Subcutaneous abdominal adipose tissue (tissue), 5 donors: ENCODE data around the gene MFN2.
"Not testable (repeated sequence)": the region's sequence is repeated elsewhere in the genome, so short reads cannot be mapped to it uniquely, and the experiment has no call there.

Experiments
- H3K27ac ChIP-seq: one replicate; pipeline ENCODE4 v1.7.0; 2013; ENCODE audit warnings: low read depth, mild to moderate bottlenecking, inconsistent platforms, low read length, moderate library complexity
- H3K27me3 ChIP-seq, 5 donors: one replicate each; pipeline ENCODE4 v1.7.0; 2013; ENCODE audit warnings: low read length in 5 of 5, inconsistent platforms in 1 of 5; ENCODE audit not compliant: control insufficient read depth in 5 of 5, insufficient read depth in 4 of 5
- H3K36me3 ChIP-seq, 5 donors: one replicate each; pipeline ENCODE4 v1.7.0; 2013; ENCODE audit warnings: low read length in 5 of 5; ENCODE audit not compliant: control insufficient read depth in 5 of 5, insufficient read depth in 5 of 5
- H3K4me1 ChIP-seq, 5 donors: one replicate each; pipeline ENCODE4 v1.7.0; 2013; ENCODE audit warnings: low read length in 5 of 5, mild to moderate bottlenecking in 3 of 5, moderate library complexity in 1 of 5; ENCODE audit not compliant: control insufficient read depth in 5 of 5, insufficient read depth in 5 of 5
- H3K4me3 ChIP-seq, 5 donors: one replicate each; pipeline ENCODE4 v1.7.0; 2013; ENCODE audit warnings: low read length in 5 of 5, low read depth in 1 of 5
- H3K9ac ChIP-seq, 5 donors: one replicate each; pipeline ENCODE4 v1.7.0; 2013; ENCODE audit warnings: low read length in 5 of 5, mild to moderate bottlenecking in 4 of 5, moderate library complexity in 3 of 5
- H3K9me3 ChIP-seq, 5 donors: one replicate each; pipeline ENCODE4 v1.7.0; 2013; ENCODE audit warnings: low read length in 5 of 5; ENCODE audit not compliant: control insufficient read depth in 5 of 5
- donor health status: healthy.
- donor health status: healthy.
- donor health status: healthy.
- donor health status: healthy.
- donor health status: healthy.

The MFN2 gene

GRCh38 chr1:12006167-12006921, 26.1 kb downstream of the MFN2 start:
- H3K27ac ChIP-seq = no peak overlapping the region
- H3K4me1 ChIP-seq = no peaks in the 10 kb centered on the region
- no peak overlapping the region for H3K4me3 ChIP-seq
- H3K9ac ChIP-seq = no peak overlapping the region
- no peaks in the 10 kb centered on the region for H3K27me3 ChIP-seq
- H3K9me3 ChIP-seq = no peaks in the 10 kb centered on the region
- peaks cover 6 to 87% (median 86%) of the 10 kb centered on the region in 5 donors for H3K36me3 ChIP-seq

- no peak overlapping the region for H3K27ac ChIP-seq
Measured at GRCh38 chr1:12007204-12007603, 27.0 kb downstream of the MFN2 start.

GRCh38 chr1:12008355-12008754, 28.1 kb downstream of the MFN2 start:
- H3K4me3 ChIP-seq, H3K27ac ChIP-seq, H3K27me3 ChIP-seq, H3K9ac ChIP-seq, H3K4me1 ChIP-seq, H3K9me3 ChIP-seq: not testable (repeated sequence)
- peaks cover 0 to 85% (median 83%) of the 10 kb centered on the region in 5 donors for H3K36me3 ChIP-seq

More at GRCh38 chr1:12007204-12007603, 27.0 kb downstream of the MFN2 start:
- Histone ChIP-seq H3K4me3 (no peak overlapping the region), H3K9ac (no peak overlapping the region), H3K27me3 (no peaks in the 10 kb centered on the region), H3K9me3 (no peaks in the 10 kb centered on the region), H3K4me1 (no peaks in the 10 kb centered on the region), H3K36me3 (peaks cover 6 to 87% (median 86%) of the 10 kb centered on the region in 5 donors)

GRCh38 chr1:12009318-12009947, 29.2 kb downstream of the MFN2 start:
- Histone ChIP-seq H3K27ac (no peak overlapping the region), H3K27me3 (no peaks in the 10 kb centered on the region), H3K4me3 (no peak overlapping the region), H3K4me1 (no peaks in the 10 kb centered on the region), H3K9me3 (no peaks in the 10 kb centered on the region), H3K9ac (no peak overlapping the region), H3K36me3 (peaks cover 0 to 78% (median 74%) of the 10 kb centered on the region in 5 donors)

- Histone ChIP-seq H3K27ac (no peak overlapping the region), H3K9me3 (no peaks in the 10 kb centered on the region), H3K27me3 (no peaks in the 10 kb centered on the region), H3K36me3 (peaks cover 0 to 66% (median 59%) of the 10 kb centered on the region in 5 donors), H3K4me1 (no peaks in the 10 kb centered on the region), H3K4me3 (no peak overlapping the region), H3K9ac (no peak overlapping the region)
Measured at GRCh38 chr1:12010746-12011570, 30.7 kb downstream of the MFN2 start.

GRCh38 chr1:12011998-12012397, 31.8 kb downstream of the MFN2 start:
- H3K27ac ChIP-seq = no peak overlapping the region
- peaks cover 0 to 56% (median 49%) of the 10 kb centered on the region in 5 donors for H3K36me3 ChIP-seq

GRCh38 chr1:12012560-12013316, 32.5 kb downstream of the MFN2 start:
- no peak overlapping the region for H3K9ac ChIP-seq
- H3K4me1 ChIP-seq = no peaks in the 10 kb centered on the region
- no peak overlapping the region for H3K27ac ChIP-seq
- H3K27me3 ChIP-seq = no peaks in the 10 kb centered on the region
- no peak overlapping the region for H3K4me3 ChIP-seq
- H3K36me3 ChIP-seq = peaks cover 0 to 48% (median 42%) of the 10 kb centered on the region in 5 donors
- H3K9me3 ChIP-seq = no peaks in the 10 kb centered on the region

More at GRCh38 chr1:12011998-12012397, 31.8 kb downstream of the MFN2 start:
- no peaks in the 10 kb centered on the region for H3K27me3 ChIP-seq
- H3K4me1 ChIP-seq = no peaks in the 10 kb centered on the region
- H3K9ac ChIP-seq = no peak overlapping the region
- H3K9me3 ChIP-seq = no peaks in the 10 kb centered on the region
- no peak overlapping the region for H3K4me3 ChIP-seq

- Histone ChIP-seq H3K36me3 (peaks cover 0 to 44% (median 36%) of the 10 kb centered on the region in 5 donors), H3K27ac (no peak overlapping the region)
Measured at GRCh38 chr1:12014141-12014991, 34.1 kb downstream of the MFN2 start.

GRCh38 chr1:12015001-12015491, 34.8 kb downstream of the MFN2 start:
- H3K4me3 ChIP-seq = no peak overlapping the region
- no peaks in the 10 kb centered on the region for H3K27me3 ChIP-seq
- peaks cover 0 to 6% (median 4%) of the 10 kb centered on the region in 5 donors for H3K4me1 ChIP-seq
- H3K9me3 ChIP-seq = no peaks in the 10 kb centered on the region
- H3K27ac ChIP-seq = no peak overlapping the region
- no peak overlapping the region for H3K9ac ChIP-seq
- H3K36me3 ChIP-seq = peaks cover 0 to 37% (median 30%) of the 10 kb centered on the region in 5 donors

More at GRCh38 chr1:12014141-12014991, 34.1 kb downstream of the MFN2 start:
- Histone ChIP-seq H3K4me3 (no peak overlapping the region), H3K27me3 (no peaks in the 10 kb centered on the region), H3K9ac (no peak overlapping the region), H3K4me1 (no peaks in the 10 kb centered on the region), H3K9me3 (no peaks in the 10 kb centered on the region)
